A549 (cell line): ENCODE measurements around the gene JAZF1. TPM values are rescaled to one million over a fixed set of nuclear protein-coding genes. Genes with fewer than 3 reads are reported as not detected.

Source experiments
- ATAC-seq, 2 experiments: fragments of 200-7000 bp in 1 of 2; fragments of >200 bp in 1 of 2; cut with Nextera tagmentation in 1 of 2; cut with Tn5 transposase in 1 of 2; 3 replicates each; pipeline versions ENCODE4 v1.8.0 to v1.9.1; 2018 to 2020; ENCODE audit warnings: mild to moderate bottlenecking in 1 of 2, moderate library complexity in 1 of 2
- CTCF ChIA-PET: fragments of 300-600 bp; sonication (Branson Sonifier 250); formaldehyde crosslinking; extraction: SDS; loops from one replicate; lab custom pipeline; 2021; ENCODE audit warnings: antibody characterized with exemption, inconsistent platforms; lab: Yijun Ruan, JAX
- POLR2A ChIA-PET: fragments of 350-600 bp; formaldehyde crosslinking; extraction: SDS; loops from one replicate; lab custom pipeline; 2021; ENCODE audit warnings: antibody characterized with exemption, inconsistent platforms; lab: Yijun Ruan, JAX
- DNase-seq, 2 experiments: peaks; one replicate each; pipeline versions ENCODE4 v3.0.0 to v3.0.0-alpha.2; 2011 to 2016; ENCODE audit warnings: low read depth in 1 of 2, low spot score in 1 of 2
- FAIRE-seq: peaks from 2 replicates; lab custom pipeline; 2011; peaks lifted over from hg19 to GRCh38; lab: Jason Lieb, UNC
- H3K27ac ChIP-seq, 2 experiments: fragments of >200 bp; sonication (Bioruptor Twin); formaldehyde crosslinking; 3 replicates each; pipeline ENCODE4 v1.5.1; 2016 to 2017
- H3K4me1 ChIP-seq: fragments of >200 bp; sonication (Bioruptor Twin); formaldehyde crosslinking; 3 replicates; pipeline ENCODE4 v1.6.1; 2016
- H3K4me2 ChIP-seq: fragments of >200 bp; sonication (Bioruptor Twin); formaldehyde crosslinking; 3 replicates; pipeline ENCODE4 v1.6.1; 2016
- H3K4me3 ChIP-seq: fragments of >200 bp; sonication (Bioruptor Twin); formaldehyde crosslinking; 3 replicates; pipeline ENCODE4 v1.5.1; 2016
- H3K9me3 ChIP-seq: fragments of >200 bp; sonication (Bioruptor Twin); formaldehyde crosslinking; 3 replicates; pipeline ENCODE4 v1.6.1; 2016
- ATOH8 ChIP-seq: fragments of 250-450 bp; sonication (Bioruptor Pico); IDR thresholded peaks from 2 replicates; pipeline ENCODE4 v1.5.0; 2020; ENCODE audit warnings: low read depth, mild to moderate bottlenecking, moderate library complexity
- CBX2 ChIP-seq: fragments of 200-600 bp; sonication (generic); IDR thresholded peaks from 2 replicates; pipeline ENCODE4 v1.6.1; 2016; ENCODE audit warnings: low read depth, mild to moderate bottlenecking, borderline replicate concordance
- CTCF ChIP-seq: fragments of >200 bp; sonication (Bioruptor Twin); formaldehyde crosslinking; IDR thresholded peaks from 3 replicates; pipeline ENCODE4 v1.5.1; 2016
- EHF ChIP-seq: fragments of 250-450 bp; sonication (Bioruptor Pico); IDR thresholded peaks from 2 replicates; pipeline ENCODE4 v1.5.0; 2020; ENCODE audit warnings: mild to moderate bottlenecking
- EP300 ChIP-seq, 2 experiments: fragments of >200 bp; sonication (Bioruptor Twin); formaldehyde crosslinking; IDR thresholded peaks; 2 replicates in 1 of 2; 3 replicates in 1 of 2; pipeline ENCODE4 v1.6.1; 2016 to 2017
- FOXS1 ChIP-seq: fragments of 250-450 bp; sonication (Bioruptor Pico); IDR thresholded peaks from 2 replicates; pipeline ENCODE4 v1.5.0; 2020; ENCODE audit warnings: mild to moderate bottlenecking, moderate library complexity
- HES2 ChIP-seq: fragments of >200 bp; sonication (Bioruptor Twin); formaldehyde crosslinking; IDR thresholded peaks from 2 replicates; pipeline ENCODE4 v1.6.1; 2016
- HEYL ChIP-seq: fragments of 250-450 bp; sonication (Bioruptor Pico); IDR thresholded peaks from 2 replicates; pipeline ENCODE4 v1.8.0; 2021; ENCODE audit warnings: mild to moderate bottlenecking, moderate library complexity
- JUN ChIP-seq, 2 experiments: fragments of >200 bp; sonication (Bioruptor Twin); formaldehyde crosslinking; IDR thresholded peaks; 2 replicates in 1 of 2; 3 replicates in 1 of 2; pipeline ENCODE4 v1.6.1; 2016 to 2017
- JUNB ChIP-seq: fragments of >200 bp; sonication (Bioruptor Twin); formaldehyde crosslinking; IDR thresholded peaks from 2 replicates; pipeline ENCODE4 v1.6.1; 2016
- MAFK ChIP-seq: fragments of 450-650 bp; IDR thresholded peaks from 2 replicates; pipeline ENCODE4 v1.6.1; 2014; ENCODE audit not compliant: partially characterized antibody
- NPAS2 ChIP-seq: fragments of 250-450 bp; sonication (Bioruptor Pico); IDR thresholded peaks from 2 replicates; pipeline ENCODE4 v1.8.0; 2022; ENCODE audit warnings: mild to moderate bottlenecking, moderate library complexity, borderline replicate concordance
- PHF8 ChIP-seq: fragments of 200-600 bp; sonication (generic); IDR thresholded peaks from 2 replicates; pipeline ENCODE4 v1.6.1; 2016; ENCODE audit warnings: low read depth, mild to moderate bottlenecking, antibody characterized with exemption, moderate library complexity, borderline replicate concordance
- POLR2A ChIP-seq: IDR thresholded peaks from 2 replicates; pipeline ENCODE4 v1.6.1; 2012; ENCODE audit warnings: mild to moderate bottlenecking, low read length
- POLR2AphosphoS2 ChIP-seq: conservative IDR thresholded peaks from 2 replicates; pipeline ENCODE4 v1.6.1; 2012; ENCODE audit warnings: low read length, improper control_type of control experiment, inconsistent platforms
- REST ChIP-seq: fragments of 200-600 bp; sonication (generic); IDR thresholded peaks from 2 replicates; pipeline ENCODE4 v1.6.1; 2016; ENCODE audit warnings: antibody characterized with exemption, mild to moderate bottlenecking, moderate library complexity
- RNF2 ChIP-seq: fragments of 200-600 bp; sonication (generic); IDR thresholded peaks from 2 replicates; pipeline ENCODE4 v1.6.1; 2016; ENCODE audit warnings: low read depth, mild to moderate bottlenecking, antibody characterized with exemption, moderate library complexity, borderline replicate concordance
- TP53 ChIP-seq: fragments of 250-450 bp; sonication (Bioruptor Pico); IDR thresholded peaks from 2 replicates; pipeline ENCODE4 v1.5.0; 2021; ENCODE audit warnings: mild to moderate bottlenecking, moderate library complexity
- WGBS: methylation state at CpG from one replicate; pipeline ENCODE4 v1.1.6; 2017; ENCODE audit errors: missing lambda C conversion rate; 5-methylcytosine and 5-hydroxymethylcytosine counted together
- polyA plus RNA-seq, 4 experiments: library from polyadenylated mRNA; depleted of rRNA in 3 of 4; stranded (reverse); fragments of >200 nt; fragmentation: RNase III in 1 of 4; extraction: RNeasy Plus Mini Kit Qiagen cat#74134 plus additional on column Dnase treatment in 1 of 4; gene quantifications; 2 replicates in 3 of 4; 3 replicates in 1 of 4; pipeline ENCODE4 v1.2.3, GENCODE V29; 2011 to 2017

Gene JAZF1
- polyA plus RNA-seq, 2 of the 4 experiments (the other 2 are of a cell fraction) = 1.9 to 2.8 TPM

- CTCF ChIA-PET = interaction anchor here (0.7 to 1.3 kb wide), 2 partner anchors 20 to 120 kb away, joined by 3 read pairs; no protein-coding TSS in a partner anchor
- FAIRE-seq = no peak
- H3K4me3 ChIP-seq = no peak overlapping the region
Measured at GRCh38 chr7:27901028-27901760, 279.4 kb downstream of the JAZF1 start.

More at GRCh38 chr7:27901028-27901760, 279.4 kb downstream of the JAZF1 start:
- Histone ChIP-seq H3K4me1 (no peaks in the 10 kb centered on the region), H3K9me3 (no peaks in the 10 kb centered on the region), H3K27ac (0 out of 6 replicates have a peak overlapping the region, but pooled peaks of 1 of the 2 experiments have one; percentile 17), H3K4me2 (peak overlapping the region; percentile 48; the same call in 2 of the 3 replicates)
- POLR2A ChIA-PET = no interaction called here
- DNase-seq (no peak), ATAC-seq (peak in 1 of 2 experiments; percentile 49; a peak in 2 of 6 replicates)
- 70% methylated on average over 5 of the region's 5 CpGs for WGBS
- no peak for TF ChIP-seq POLR2A
- TF ChIP-seq HEYL (CRISPR knock-in tag) = no peak
- TF ChIP-seq POLR2AphosphoS2 = no peak
- TF ChIP-seq JUN (IDR thresholded peaks at IDR 0.05) = no peak
- no peak for TF ChIP-seq REST
- TF ChIP-seq EHF (CRISPR knock-in tag) = no peak
- no peak for TF ChIP-seq ATOH8
- TF ChIP-seq FOXS1 (CRISPR knock-in tag) = no peak
- TF ChIP-seq NPAS2 (CRISPR knock-in tag) = no peak
- no peak for TF ChIP-seq JUNB
- TF ChIP-seq MAFK = no peak
- no peak for TF ChIP-seq RNF2
- TF ChIP-seq CBX2 = no peak
- no peak for TF ChIP-seq TP53 (CRISPR knock-in tag)
- TF ChIP-seq EP300 (IDR thresholded peaks at IDR 0.05) = no peak
- TF ChIP-seq HES2 = no peak
- no peak for TF ChIP-seq PHF8
- no peak for TF ChIP-seq CTCF
- TF ChIP-seq, all 56 proteins: peak for 0
